HG03139 (cell line): ENCODE results near the gene MOCS3.

ENCODE experiments used
- ATAC-seq: cut with Tn5 transposase; IDR thresholded peaks from one replicate; pipeline ENCODE4 v1.9.1; 2021; ENCODE audit not compliant: unreplicated experiment

MOCS3 gene, protein sequence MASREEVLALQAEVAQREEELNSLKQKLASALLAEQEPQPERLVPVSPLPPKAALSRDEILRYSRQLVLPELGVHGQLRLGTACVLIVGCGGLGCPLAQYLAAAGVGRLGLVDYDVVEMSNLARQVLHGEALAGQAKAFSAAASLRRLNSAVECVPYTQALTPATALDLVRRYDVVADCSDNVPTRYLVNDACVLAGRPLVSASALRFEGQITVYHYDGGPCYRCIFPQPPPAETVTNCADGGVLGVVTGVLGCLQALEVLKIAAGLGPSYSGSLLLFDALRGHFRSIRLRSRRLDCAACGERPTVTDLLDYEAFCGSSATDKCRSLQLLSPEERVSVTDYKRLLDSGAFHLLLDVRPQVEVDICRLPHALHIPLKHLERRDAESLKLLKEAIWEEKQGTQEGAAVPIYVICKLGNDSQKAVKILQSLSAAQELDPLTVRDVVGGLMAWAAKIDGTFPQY

GRCh38 chr20:50958615-50959542 lies at the start of gene MOCS3:
Gene MOCS3 (plus strand): TSS chr20:50958818. CDS start chr20:50958843, 25 bp downstream.
- peak; percentile 61 for ATAC-seq

- no peak for ATAC-seq
Observed at GRCh38 chr20:50909413-50909812, 49.2 kb upstream of the MOCS3 start.

GRCh38 chr20:50911030-50911429 lies 47.6 kb upstream of the MOCS3 start:
- ATAC-seq, result no peak

DNA sequence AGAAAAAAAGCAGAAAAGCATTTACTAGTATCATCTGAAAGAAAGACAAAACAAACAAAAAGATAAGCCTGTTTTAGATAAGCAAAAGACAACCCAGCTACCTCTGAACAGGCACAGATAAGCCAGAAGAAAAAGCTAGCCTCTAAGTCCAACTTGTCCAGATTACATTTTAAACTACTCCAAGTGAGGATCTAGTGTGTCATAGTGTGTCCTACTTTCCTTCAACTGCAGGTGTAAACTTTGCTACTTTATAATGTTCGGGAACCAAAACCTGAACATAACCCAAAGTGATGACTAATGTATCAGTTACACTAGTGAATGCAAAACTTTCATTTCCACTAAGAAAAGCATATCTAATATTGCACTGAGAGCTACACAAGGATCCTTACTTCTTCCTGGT lies 46.9 kb upstream of the MOCS3 start:
- no peak for ATAC-seq

- no peak for ATAC-seq
Observed at GRCh38 chr20:50913690-50914375, 44.8 kb upstream of the MOCS3 start.

DNA sequence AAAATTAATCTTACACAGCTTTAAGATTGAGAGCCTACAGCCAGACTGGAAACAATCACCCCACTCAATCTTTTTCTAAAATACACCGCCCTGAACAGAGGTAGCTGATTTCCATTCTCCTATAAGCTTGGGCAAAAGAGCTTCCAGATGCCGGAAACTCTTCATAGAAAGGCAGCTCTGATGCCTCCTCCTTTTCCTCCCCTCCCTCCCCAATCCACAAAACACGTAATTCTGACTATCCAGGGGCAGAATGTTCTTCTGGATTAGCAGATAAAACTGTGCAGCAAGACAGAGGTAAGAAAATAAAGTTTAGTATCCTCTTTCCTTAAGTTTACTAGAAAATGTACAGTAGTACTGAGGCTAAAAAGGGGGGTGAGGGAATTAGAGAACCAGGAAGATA lies 43.2 kb upstream of the MOCS3 start:
- no peak for ATAC-seq

- ATAC-seq, result no peak
Observed at GRCh38 chr20:50916257-50916656, 42.4 kb upstream of the MOCS3 start.

GRCh38 chr20:50916934-50917333 lies 41.7 kb upstream of the MOCS3 start:
- no peak for ATAC-seq

DNA sequence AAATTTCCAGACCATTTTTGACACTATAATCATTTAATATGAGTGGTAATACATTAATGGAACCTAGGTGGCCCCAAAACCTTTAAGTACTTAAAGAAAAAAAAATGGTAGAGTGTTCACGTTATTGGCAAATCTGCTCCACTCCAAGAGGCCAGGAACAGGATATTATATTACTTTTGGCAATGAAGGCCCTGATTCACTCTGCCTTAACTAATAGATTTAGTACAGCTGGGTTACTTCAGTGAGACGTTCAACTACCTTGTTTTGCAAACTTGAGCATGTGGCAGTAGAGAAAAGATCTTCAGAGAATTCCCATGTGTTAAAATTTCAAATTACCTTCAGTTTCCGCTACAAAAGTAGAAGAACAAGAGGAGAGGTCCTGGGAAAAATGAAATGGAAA lies 40.2 kb upstream of the MOCS3 start:
- ATAC-seq, result no peak

GRCh38 chr20:50919567-50919966 lies 39.1 kb upstream of the MOCS3 start:
- no peak for ATAC-seq

DNA sequence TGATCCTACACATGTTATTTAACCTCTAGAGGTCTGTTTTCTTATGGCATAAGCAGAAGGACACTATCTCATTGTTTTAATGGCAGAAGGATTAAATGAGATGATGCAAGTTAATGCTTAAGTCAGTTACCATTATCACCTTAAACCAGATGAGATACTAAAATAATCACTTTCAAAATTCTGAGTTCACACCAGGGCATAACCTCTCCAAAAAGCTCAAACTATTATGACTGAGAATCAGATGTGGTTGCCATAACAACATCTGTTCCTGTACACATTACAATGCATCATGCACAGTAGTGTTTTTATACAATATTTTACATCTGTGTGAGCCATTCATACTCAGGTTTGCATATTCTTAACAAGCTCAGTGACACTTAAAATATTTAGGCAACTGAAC lies 37.6 kb upstream of the MOCS3 start:
- ATAC-seq, result no peak

DNA sequence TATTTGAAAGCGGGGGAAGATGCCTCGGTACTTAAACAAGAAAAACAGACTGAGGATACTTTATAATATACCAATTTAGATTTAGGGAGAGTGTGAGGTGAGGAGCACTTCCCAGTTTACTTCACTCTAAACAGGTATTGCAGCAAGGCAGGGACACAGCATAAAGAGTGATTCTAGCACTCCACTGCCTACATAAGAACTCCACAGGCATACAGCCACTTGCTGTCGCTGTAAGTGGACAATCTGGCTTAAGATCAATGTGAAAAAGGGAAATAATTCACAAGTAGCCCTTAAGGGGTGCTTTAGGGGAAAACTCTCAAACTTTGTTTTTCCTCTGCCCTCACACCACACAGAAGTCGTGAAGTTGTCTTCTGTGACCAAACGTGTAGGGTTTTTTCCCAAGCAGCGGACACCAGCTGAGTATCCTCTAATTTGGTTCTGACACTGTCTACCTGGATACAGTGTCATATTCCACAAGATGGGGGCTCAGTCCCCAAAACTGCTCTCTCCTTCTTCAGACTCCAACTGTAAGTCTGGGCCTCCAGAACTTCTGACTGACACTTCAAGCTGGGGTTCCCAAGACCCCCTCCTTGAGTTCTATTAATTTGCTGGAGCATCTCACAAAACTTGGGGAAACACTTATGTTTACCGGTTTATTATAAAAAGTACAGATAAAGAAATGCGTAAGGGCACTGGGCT lies 36.7 kb upstream of the MOCS3 start:
- ATAC-seq, result no peak

DNA sequence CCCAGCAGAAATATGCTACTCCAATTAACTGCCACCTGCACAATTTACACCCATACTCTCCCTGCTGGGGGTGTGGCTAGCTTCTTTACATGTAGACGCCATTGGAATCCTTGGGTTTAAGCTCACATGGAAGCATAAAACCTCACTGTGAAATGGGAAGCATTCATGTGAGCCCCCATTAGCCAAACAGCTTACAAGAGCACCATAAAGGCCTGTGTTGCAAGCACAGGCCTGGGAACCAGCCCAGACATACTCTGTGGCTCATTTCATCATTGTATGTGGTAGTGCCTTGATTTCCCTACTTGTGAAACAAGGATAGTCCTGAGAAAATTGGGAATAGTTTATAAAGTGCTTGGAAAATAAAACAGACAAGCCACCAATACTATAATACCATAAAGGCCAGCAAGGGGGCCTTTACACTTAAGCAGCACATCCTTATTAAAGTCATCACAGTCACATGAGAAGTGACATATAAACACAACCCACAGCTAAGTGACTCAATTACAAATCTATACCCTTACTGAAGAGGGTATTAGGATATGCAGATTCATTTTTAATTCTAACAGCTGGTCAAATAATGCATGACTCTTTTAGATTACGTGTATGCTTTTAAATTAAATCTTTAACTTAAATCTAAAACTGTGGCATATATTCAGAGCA lies 34.2 kb upstream of the MOCS3 start:
- no peak for ATAC-seq

DNA sequence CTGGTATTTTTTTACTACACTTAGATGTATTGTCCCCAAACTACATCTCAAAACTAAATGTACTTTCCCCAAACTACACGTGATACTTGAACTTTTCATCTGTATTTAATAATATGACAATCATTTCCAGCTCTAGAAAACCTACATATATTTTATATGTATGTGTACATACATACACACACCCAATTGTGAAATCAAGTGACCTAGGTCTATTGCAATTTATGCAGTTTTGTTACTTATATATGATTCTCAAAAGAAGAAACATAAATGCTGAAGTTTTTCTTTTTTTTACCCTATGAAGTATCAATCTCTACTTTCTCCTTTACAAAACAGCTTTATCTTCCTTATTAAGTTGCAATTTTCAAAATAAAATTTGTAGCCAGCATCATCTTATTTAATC lies 32.1 kb upstream of the MOCS3 start:
- no peak for ATAC-seq

- no peak for ATAC-seq
Observed at GRCh38 chr20:50928469-50928868, 30.1 kb upstream of the MOCS3 start.

DNA sequence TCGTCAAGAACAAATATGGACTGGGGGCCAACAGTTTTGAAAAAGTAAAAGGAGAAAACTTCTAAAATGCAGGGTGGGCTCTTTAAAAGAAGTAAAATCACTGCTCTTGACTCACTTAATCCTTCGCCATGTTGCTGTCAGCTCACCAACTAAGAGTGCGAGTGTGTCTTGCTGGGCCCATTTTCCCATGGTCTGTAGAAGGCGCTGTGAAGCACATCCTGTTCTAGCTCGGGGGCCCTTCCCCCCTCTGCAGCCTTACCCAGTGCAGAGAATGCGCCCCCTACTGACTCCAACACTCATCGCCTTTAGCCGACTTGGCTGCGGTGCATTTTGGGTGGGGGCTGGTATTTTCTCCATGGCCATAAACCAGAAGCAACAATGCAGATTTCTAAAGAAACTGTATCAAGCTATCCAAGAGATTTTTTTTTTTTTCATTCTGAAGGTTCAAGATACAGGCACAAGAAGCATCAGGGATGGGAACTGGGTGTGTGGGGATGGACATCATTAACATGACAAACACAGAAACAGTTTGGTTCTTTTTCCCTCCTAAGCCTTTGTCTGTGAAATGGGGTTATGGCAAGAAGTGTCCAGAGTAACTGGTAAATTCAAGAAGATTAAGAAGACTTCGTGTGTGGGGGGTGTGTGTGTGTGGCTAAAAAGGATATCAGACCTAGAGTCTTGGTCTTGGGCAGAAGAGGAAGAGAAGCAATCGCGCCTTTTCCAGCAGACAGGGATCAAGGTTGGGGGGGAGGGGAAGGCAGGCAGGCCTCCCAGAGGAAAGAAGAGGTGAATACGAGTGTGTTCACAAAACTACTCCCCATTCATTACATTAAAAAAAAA lies 29.1 kb upstream of the MOCS3 start:
- ATAC-seq, result peak; percentile 47

DNA sequence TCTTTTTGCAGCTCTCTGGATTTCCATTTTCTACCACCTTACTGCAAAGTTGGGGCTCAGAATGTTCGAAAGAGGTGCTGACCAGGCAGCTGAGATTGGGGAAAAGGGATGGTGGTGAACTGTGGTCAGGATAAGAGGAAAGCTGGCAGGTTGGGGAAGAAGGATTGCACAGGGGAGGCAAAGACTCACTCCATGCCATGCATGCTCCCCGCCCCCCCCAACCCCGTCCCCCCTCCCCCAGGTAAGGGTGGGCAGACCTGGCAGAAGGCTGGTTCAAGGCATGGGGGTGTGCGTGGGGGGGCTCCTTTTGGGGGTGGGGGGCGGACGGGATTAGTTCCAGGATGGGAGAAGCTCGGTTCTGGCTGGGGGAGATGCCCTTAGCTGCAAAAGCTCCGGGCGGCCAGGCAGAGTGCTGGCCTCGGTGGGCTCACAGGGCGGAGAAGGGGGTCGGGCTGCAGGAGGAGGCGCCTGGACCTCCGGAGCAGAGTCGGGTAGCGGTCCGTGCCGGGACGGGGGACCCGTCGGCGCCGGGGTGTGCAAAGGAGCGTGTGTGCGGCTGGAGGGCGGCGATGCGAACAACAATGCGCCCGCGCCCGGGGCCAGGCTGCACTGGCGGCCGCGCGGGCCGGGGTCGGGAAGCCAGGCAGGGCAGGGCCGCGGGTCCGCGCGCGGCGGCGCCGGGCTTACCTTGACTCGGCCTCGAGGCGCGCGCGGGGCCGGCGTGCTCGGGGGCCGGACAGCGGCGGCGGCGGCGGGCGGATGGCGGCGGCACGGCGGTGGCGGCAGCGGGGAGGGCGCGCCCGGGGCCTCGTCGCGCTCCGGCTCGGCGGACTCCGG lies 28.3 kb upstream of the MOCS3 start:
- peak; percentile 7 for ATAC-seq

GRCh38 chr20:50930976-50931305 lies 27.7 kb upstream of the MOCS3 start:
- ATAC-seq, result peak; percentile 31
